ENCODE measurements around the gene CNN3. TPM values are rescaled to one million over a fixed set of nuclear protein-coding genes. Genes with fewer than 3 reads are reported as not detected.

Gene CNN3
- total RNA-seq, 2 donors from 2014 or later, result 275 to 308 TPM

DNA sequence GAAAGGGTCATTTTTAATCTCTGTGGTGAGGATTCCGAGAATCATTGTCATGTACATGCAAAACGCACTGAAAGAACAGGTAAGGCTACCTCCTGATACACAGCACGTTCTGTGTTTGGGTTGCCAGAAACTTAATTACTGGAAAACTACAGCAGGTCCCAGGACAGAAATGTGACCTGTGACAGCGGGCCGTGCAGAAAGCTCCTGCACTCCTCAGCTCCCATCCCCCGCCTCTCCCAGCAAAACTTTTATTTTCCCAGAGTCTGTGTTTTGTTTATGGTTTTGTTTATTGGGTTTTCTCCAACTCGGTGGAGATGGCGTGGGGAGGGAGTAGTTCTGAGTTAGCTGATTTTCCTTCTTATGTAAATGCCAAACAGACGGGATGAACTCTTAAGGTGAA lies 62.1 kb downstream of the CNN3 start:
- Histone ChIP-seq H3K9ac (ENCODE audit: extremely low read depth, low read length, poor library complexity, severe bottlenecking) (no peak overlapping the region), H3K4me1 (ENCODE audit: control insufficient read depth, insufficient read depth, low read length) (peaks cover 4% of the 10 kb centered on the region), H3K9me3 (ENCODE audit: control insufficient read depth, low read length) (no peaks in the 10 kb centered on the region), H3K4me3 (ENCODE audit: low read length) (no peak overlapping the region), H3K27ac (ENCODE audit: low read depth, low read length) (peak overlapping the region; percentile 1), H3K36me3 (ENCODE audit: control insufficient read depth, insufficient read depth, low read length) (no peaks in the 10 kb centered on the region), H3K27me3 (ENCODE audit: control insufficient read depth, insufficient read depth, low read length, poor library complexity, severe bottlenecking) (no peaks in the 10 kb centered on the region)
- no peak overlapping the region for H3K27ac Mint-ChIP-seq
- no peak for DNase-seq
- WGBS, 2 experiments (ENCODE audit: insufficient coverage in 1 of 2, insufficient read length in 1 of 2), result 47 to 65% methylated on average over 3 to 8 of the region's 9 CpGs
- peaks cover 27% of the 10 kb centered on the region for H3K4me1 Mint-ChIP-seq
- H3K27me3 Mint-ChIP-seq (ENCODE audit: insufficient read depth), result no peaks in the 10 kb centered on the region
- no peak overlapping the region for H3K4me3 Mint-ChIP-seq
- no peaks in the 10 kb centered on the region for H3K9me3 Mint-ChIP-seq
- TF ChIP-seq, protein P1, sequence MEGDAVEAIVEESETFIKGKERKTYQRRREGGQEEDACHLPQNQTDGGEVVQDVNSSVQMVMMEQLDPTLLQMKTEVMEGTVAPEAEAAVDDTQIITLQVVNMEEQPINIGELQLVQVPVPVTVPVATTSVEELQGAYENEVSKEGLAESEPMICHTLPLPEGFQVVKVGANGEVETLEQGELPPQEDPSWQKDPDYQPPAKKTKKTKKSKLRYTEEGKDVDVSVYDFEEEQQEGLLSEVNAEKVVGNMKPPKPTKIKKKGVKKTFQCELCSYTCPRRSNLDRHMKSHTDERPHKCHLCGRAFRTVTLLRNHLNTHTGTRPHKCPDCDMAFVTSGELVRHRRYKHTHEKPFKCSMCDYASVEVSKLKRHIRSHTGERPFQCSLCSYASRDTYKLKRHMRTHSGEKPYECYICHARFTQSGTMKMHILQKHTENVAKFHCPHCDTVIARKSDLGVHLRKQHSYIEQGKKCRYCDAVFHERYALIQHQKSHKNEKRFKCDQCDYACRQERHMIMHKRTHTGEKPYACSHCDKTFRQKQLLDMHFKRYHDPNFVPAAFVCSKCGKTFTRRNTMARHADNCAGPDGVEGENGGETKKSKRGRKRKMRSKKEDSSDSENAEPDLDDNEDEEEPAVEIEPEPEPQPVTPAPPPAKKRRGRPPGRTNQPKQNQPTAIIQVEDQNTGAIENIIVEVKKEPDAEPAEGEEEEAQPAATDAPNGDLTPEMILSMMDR (conservative IDR thresholded peaks at IDR 0.05), result no peak
- H3K36me3 Mint-ChIP-seq (ENCODE audit: low read depth), result no peaks in the 10 kb centered on the region

DNA sequence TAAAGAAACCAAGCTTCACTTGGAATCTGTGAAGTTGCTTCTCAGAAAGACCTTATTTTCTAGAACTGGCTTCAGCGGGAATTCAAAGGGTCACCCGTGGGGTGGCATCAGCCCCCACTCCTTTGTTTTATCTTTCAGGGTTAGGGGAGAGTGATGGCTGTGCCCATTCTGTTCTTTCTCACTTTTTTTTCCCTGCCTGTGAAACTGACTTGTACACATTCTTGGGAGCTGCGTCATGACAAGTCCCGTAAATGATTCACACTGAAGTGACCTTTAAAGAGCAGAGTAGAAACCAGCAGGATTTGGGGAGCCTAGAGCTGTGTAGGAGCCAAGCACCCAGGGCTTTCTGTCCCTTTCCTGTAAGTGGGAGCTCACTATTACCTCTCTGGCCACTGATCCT lies 63.0 kb downstream of the CNN3 start:
- H3K4me1 Mint-ChIP-seq, result peaks cover 31% of the 10 kb centered on the region
- TF ChIP-seq, protein P1 (conservative IDR thresholded peaks at IDR 0.05), result no peak

GRCh38 chr1:94863297-94863911 lies 63.5 kb downstream of the CNN3 start:
- DNase-seq, result no peak
- Mint-ChIP-seq H3K27ac (no peak overlapping the region), H3K36me3 (ENCODE audit: low read depth) (no peaks in the 10 kb centered on the region), H3K27me3 (ENCODE audit: insufficient read depth) (no peaks in the 10 kb centered on the region), H3K4me3 (no peak overlapping the region), H3K4me1 (peaks cover 32% of the 10 kb centered on the region), H3K9me3 (no peaks in the 10 kb centered on the region)
- Histone ChIP-seq H3K27ac (ENCODE audit: low read depth, low read length) (peak overlapping the region; percentile 54), H3K27me3 (ENCODE audit: control insufficient read depth, insufficient read depth, low read length, poor library complexity, severe bottlenecking) (no peaks in the 10 kb centered on the region), H3K4me3 (ENCODE audit: low read length) (no peak overlapping the region), H3K36me3 (ENCODE audit: control insufficient read depth, insufficient read depth, low read length) (no peaks in the 10 kb centered on the region), H3K4me1 (ENCODE audit: control insufficient read depth, insufficient read depth, low read length) (peaks cover 4% of the 10 kb centered on the region), H3K9me3 (ENCODE audit: control insufficient read depth, low read length) (no peaks in the 10 kb centered on the region), H3K9ac (ENCODE audit: extremely low read depth, low read length, poor library complexity, severe bottlenecking) (no peak overlapping the region)
- TF ChIP-seq, protein P1 (conservative IDR thresholded peaks at IDR 0.05), result no peak
- 77 to 100% methylated on average over 1 of the region's 2 CpGs for WGBS, 2 experiments (ENCODE audit: insufficient coverage in 1 of 2, insufficient read length in 1 of 2)

More for the DNA sequence above, 63.0 kb downstream of the CNN3 start:
- Histone ChIP-seq H3K36me3 (ENCODE audit: control insufficient read depth, insufficient read depth, low read length) (no peaks in the 10 kb centered on the region), H3K9me3 (ENCODE audit: control insufficient read depth, low read length) (no peaks in the 10 kb centered on the region), H3K4me3 (ENCODE audit: low read length) (no peak overlapping the region), H3K27ac (ENCODE audit: low read depth, low read length) (peak overlapping the region; percentile 54), H3K9ac (ENCODE audit: extremely low read depth, low read length, poor library complexity, severe bottlenecking) (no peak overlapping the region), H3K4me1 (ENCODE audit: control insufficient read depth, insufficient read depth, low read length) (peaks cover 4% of the 10 kb centered on the region), H3K27me3 (ENCODE audit: control insufficient read depth, insufficient read depth, low read length, poor library complexity, severe bottlenecking) (no peaks in the 10 kb centered on the region)
- H3K27ac Mint-ChIP-seq, result no peak overlapping the region
- no peaks in the 10 kb centered on the region for H3K27me3 Mint-ChIP-seq (ENCODE audit: insufficient read depth)
- H3K9me3 Mint-ChIP-seq, result no peaks in the 10 kb centered on the region
- WGBS, 2 experiments (ENCODE audit: insufficient coverage in 1 of 2, insufficient read length in 1 of 2), result 53 to 71% methylated on average over 3 to 4 of the region's 4 CpGs
- no peak for DNase-seq
- no peaks in the 10 kb centered on the region for H3K36me3 Mint-ChIP-seq (ENCODE audit: low read depth)
- no peak overlapping the region for H3K4me3 Mint-ChIP-seq

Measured in endodermal cell (in vitro differentiated cells).